ENCODE data around the gene HPN. TPM values are rescaled to one million over a fixed set of nuclear protein-coding genes. Genes with fewer than 3 reads are reported as not detected.
"Not testable (repeated sequence)": the region's sequence is repeated elsewhere in the genome, so short reads cannot be mapped to it uniquely, and the experiment has no call there.

The HPN gene
- total RNA-seq, 2 donors from 2014 or later, result 0.31 TPM; not detected in 1

DNA sequence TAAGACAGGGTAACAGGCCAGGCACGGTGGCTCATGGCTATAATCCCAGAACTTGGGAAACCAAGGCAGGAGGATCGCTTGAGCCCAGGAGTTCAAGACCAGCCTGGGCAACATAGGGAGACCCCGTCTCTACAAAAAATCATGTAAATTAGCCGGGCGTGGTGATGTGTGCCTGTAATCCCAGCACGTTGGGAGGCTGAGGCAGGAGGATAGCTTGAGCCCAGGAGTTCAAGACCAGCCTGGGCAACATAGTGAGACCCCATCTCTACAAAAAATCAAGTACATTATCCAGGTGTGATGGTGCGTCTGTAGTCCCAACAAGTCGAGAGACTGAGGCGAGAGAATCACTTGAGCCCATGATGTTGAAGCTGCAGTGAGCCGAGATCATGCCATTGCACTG lies 62.1 kb downstream of the HPN start:
- H3K4me3 Mint-ChIP-seq; DNase-seq (ENCODE audit: low spot score); H3K27ac Mint-ChIP-seq; H3K9me3 Mint-ChIP-seq; H3K36me3 Mint-ChIP-seq; H3K27me3 Mint-ChIP-seq; H3K4me1 Mint-ChIP-seq (ENCODE audit: low read depth in 2 of 2); ATAC-seq: not testable (repeated sequence)

DNA sequence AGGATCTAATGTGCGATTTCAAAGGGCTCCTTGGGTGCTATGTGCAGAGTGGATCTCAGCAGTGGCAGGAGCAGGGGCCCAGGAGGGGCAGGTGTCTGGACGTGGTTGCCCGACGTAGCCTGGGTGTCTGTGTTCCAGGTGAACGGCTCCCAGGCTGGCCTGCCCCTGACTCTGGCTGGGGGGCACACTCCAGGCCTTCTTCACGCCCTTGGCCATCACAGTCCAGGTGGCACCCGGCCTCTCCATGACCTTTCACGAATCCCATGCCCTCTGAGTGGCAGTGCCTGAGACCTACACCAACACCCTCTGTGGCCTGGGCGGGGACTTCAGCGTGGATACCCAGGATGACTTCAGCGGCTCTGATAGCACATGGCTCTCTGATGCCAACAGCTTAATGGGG lies 62.8 kb downstream of the HPN start:
- Mint-ChIP-seq H3K4me3 (no peak overlapping the region), H3K4me1 (ENCODE audit: low read depth in 2 of 2) (no peaks in the 10 kb centered on the region), H3K27me3 (no peaks in the 10 kb centered on the region), H3K36me3 (no peaks in the 10 kb centered on the region), H3K27ac (no peak overlapping the region), H3K9me3 (no peaks in the 10 kb centered on the region)
- no peak for DNase-seq (ENCODE audit: low spot score)
- peak in 1 of 2 donors; percentile 23 for ATAC-seq

DNA sequence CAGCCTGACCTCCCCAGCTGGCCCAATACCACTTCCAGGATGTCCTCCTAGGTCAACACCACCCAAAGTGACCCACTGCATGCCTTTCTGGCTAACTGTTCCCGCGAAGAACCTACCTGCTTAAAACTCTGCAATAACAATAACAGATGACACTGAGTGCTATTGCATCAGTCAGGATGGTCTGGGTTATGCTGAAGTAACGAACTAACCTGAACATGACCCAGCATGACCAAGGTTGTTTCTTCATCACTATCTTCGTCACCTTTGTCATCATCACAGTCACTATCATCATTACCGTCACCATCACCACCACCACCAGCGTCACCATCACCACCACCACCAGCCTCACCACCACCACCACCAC lies 63.5 kb downstream of the HPN start:
- no peak for ATAC-seq
- no peaks in the 10 kb centered on the region for H3K9me3 Mint-ChIP-seq
- no peaks in the 10 kb centered on the region for H3K36me3 Mint-ChIP-seq
- H3K4me1 Mint-ChIP-seq (ENCODE audit: low read depth in 2 of 2), result no peaks in the 10 kb centered on the region
- no peak overlapping the region for H3K4me3 Mint-ChIP-seq
- H3K27ac Mint-ChIP-seq, result no peak overlapping the region
- DNase-seq (ENCODE audit: low spot score), result no peak
- no peaks in the 10 kb centered on the region for H3K27me3 Mint-ChIP-seq

DNA sequence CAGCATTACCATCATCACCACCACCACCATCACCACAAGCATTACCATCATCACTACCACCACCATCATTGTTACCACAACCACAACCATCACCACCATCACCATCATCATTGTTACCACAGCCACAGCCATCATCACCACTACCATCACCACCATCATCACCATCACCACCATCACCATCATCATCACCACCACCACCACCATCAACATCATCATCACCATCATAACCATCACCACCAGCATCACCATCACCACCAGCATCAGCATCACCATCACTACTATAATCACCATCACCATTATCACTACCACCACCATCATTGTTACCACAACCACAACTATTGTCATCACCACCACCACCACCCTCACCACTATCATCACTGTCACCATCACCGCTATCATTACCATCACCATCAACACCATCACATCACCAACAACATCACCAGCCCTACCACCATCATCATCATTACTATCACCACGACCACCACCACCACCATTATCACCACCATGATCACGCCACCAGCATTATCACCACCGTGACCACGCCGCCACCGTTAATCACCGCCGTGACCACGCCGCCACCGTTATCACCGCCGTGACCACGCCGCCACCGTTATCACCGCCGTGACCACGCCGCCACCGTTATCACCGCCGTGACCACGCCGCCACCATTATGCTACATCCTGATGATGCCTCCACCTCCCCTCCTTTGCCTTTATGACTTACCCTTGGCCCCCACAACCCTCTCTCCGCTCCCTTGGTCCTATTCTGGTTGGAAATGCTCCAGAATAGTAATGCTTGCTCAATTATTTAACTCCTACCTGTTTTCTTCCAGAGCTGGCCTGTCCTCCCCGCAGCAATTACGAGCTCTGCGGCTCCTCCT lies 64.1 kb downstream of the HPN start:
- Mint-ChIP-seq H3K36me3 (no peaks in the 10 kb centered on the region), H3K4me1 (ENCODE audit: low read depth in 2 of 2) (no peaks in the 10 kb centered on the region), H3K27me3 (peaks cover 0 to under 1% of the 10 kb centered on the region in 2 donors), H3K9me3 (no peaks in the 10 kb centered on the region), H3K4me3 (no peak overlapping the region), H3K27ac (no peak overlapping the region)
- DNase-seq (ENCODE audit: low spot score) (no peak), ATAC-seq (no peak)

DNA sequence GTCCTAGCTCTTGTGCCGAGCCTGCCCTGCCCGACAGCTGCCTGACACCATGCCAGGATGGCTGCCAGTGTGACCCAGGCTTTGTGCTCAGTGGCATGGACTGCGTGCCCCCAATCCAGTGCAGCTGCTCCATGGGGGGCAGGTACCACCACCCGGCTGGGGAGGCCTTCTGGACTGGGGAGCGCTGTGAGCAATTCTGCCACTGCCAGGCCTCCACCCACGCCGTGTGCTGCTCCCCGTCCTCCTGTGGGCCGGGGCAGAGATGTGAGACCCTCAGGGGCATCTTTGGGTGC lies 64.7 kb downstream of the HPN start:
- DNase-seq (ENCODE audit: low spot score) (no peak), ATAC-seq (no peak)
- Mint-ChIP-seq H3K4me3 (no peak overlapping the region), H3K9me3 (no peaks in the 10 kb centered on the region), H3K36me3 (no peaks in the 10 kb centered on the region), H3K27me3 (peaks cover 0 to 3% of the 10 kb centered on the region in 2 donors), H3K4me1 (ENCODE audit: low read depth in 2 of 2) (no peaks in the 10 kb centered on the region), H3K27ac (no peak overlapping the region)

DNA sequence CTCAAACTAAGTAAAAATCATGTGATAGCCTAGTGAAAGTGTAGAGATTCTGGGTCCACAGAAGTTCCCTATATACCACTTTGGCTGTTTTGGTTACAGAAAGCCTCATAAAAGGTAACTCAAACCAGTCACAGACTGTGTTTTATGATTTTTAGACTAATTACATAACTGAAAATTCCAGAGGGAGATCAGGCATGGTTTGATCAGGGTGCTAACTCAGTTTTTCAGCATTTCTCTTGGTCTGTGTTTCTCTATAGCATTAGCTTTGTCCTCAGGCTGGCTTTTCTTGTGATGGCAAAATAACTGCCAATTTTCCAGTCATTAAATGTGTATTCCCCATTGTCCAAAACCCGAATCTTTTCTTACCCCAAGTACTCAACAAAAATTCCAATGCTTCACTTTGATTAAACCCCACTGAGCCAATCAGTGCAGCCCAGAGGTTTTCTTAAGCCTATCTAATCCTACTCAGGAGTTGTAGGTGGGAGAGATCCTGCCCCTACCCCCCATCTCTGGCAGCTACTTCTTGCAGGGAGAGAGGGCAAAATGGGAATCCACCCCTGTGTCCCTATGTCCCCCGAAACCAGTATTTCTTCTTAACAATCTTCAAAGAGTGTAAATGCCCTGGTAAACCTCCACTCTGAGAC lies 65.5 kb downstream of the HPN start:
- no peak overlapping the region for H3K4me3 Mint-ChIP-seq
- peaks cover 0 to 6% of the 10 kb centered on the region in 2 donors for H3K27me3 Mint-ChIP-seq
- no peaks in the 10 kb centered on the region for H3K36me3 Mint-ChIP-seq
- DNase-seq (ENCODE audit: low spot score) (no peak), ATAC-seq (no peak)
- no peaks in the 10 kb centered on the region for H3K9me3 Mint-ChIP-seq
- H3K27ac Mint-ChIP-seq, result no peak overlapping the region
- H3K4me1 Mint-ChIP-seq (ENCODE audit: low read depth in 2 of 2), result no peaks in the 10 kb centered on the region

DNA sequence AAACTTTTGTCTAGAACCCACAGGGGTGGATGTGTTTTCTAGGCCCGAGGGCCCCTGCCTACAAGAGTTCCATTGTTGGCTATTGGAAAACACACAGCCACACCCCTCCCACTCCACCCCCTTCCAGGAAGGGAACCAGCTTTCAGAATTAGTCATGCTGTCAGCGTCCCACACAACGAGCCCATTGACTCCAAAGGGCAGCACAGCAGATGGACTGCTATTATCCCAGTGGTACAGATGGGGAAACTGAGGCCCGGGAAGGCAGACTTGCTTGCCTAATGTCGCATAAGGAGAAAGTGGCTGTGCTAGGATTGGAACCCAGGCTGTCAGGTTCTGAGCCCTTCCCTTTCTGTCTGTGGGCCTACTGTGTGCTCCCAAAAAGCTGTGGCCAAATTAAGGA lies 66.0 kb downstream of the HPN start:
- Mint-ChIP-seq H3K27ac (no peak overlapping the region), H3K36me3 (no peaks in the 10 kb centered on the region), H3K4me1 (ENCODE audit: low read depth in 2 of 2) (no peaks in the 10 kb centered on the region), H3K9me3 (no peaks in the 10 kb centered on the region), H3K27me3 (peaks cover 0 to 6% of the 10 kb centered on the region in 2 donors), H3K4me3 (no peak overlapping the region)
- DNase-seq (ENCODE audit: low spot score) (no peak), ATAC-seq (no peak)

DNA sequence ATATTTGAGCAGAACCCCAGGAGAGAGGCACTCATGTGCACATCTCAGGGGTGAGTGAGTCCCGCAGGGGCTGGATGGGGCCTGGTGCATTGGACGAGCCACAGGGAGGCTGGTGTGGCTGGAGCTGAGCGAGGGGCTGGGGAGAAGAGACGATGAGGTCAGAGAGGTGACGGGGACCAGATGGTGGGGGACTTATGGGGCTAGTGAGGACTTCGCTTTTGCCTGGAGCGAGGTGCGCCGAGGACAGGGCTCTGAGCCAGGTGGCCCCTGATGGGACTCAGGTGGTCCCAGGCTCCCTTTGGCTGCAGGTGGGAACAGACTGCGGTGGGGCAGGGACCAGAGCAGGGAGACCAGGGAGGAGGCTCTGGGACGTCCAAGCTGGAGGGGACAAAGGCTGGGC lies 67.2 kb downstream of the HPN start:
- H3K4me1 Mint-ChIP-seq (ENCODE audit: low read depth in 2 of 2), result no peaks in the 10 kb centered on the region
- ATAC-seq, result no peak
- H3K36me3 Mint-ChIP-seq, result no peaks in the 10 kb centered on the region
- H3K4me3 Mint-ChIP-seq, result no peak overlapping the region
- no peaks in the 10 kb centered on the region for H3K9me3 Mint-ChIP-seq
- H3K27me3 Mint-ChIP-seq, result peaks cover 0 to 6% of the 10 kb centered on the region in 2 donors
- H3K27ac Mint-ChIP-seq, result no peak overlapping the region
- DNase-seq (ENCODE audit: low spot score), result no peak

DNA sequence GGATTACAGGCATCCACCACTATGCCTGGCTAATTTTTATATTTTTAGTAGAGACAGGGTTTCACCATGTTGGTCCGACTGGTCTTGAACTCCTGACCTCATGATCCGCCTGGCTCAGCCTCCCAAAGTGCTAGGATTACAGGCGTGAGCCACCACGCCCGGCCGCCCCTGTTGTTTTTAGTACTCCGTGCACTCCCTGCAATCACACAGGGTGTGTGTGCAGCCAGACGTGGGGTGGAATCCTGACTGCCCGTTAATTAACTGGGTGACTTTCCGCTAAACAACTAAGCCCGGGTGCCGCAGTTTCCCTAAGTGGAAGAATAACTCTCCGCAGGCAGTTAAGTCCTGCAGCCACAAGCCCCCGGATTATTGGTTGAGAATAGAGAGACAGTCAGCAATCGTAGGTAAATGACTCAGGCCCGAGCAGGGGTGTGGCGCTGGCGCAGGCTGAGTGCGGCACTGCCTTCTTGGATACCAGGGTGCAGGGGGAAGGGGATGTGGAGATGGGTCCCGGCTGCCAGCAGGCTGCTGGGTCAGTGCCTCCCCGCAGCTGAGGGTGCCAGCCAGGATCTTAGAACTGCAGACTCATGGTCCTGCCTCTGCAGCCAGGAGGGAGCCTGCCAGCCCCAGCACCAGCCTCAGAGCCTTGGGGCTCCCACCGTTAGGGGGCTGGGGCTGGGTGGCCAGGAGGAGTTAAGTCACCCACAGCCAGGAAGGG lies 68.0 kb downstream of the HPN start:
- Mint-ChIP-seq H3K4me3 (no peak overlapping the region), H3K9me3 (no peaks in the 10 kb centered on the region), H3K4me1 (ENCODE audit: low read depth in 2 of 2) (peaks cover 0 to 2% of the 10 kb centered on the region in 2 donors), H3K27me3 (peaks cover 0 to 6% of the 10 kb centered on the region in 2 donors), H3K36me3 (no peaks in the 10 kb centered on the region), H3K27ac (no peak overlapping the region)
- ATAC-seq, result no peak
- DNase-seq (ENCODE audit: low spot score), result no peak

DNA sequence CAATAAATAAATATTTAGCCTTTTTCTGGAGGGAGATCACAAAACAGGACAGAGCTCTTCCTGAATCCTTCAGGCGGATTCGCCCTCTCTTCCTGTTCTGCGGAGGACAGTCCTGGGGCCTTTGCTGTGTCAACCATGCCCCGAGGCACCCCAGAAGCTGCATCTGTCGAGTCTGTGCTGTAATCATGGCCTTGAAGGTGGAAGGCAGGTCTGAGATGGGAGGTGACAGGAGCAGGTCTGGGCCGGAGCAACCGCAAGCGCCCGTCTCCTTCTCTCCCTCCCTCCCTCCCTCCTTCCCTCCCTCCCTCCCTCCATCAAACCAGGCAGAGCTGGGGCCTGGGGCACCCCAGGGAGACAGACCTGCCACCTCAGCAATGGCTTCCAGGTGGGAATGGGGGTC lies 69.5 kb downstream of the HPN start:
- peaks cover 0 to 6% of the 10 kb centered on the region in 2 donors for H3K4me1 Mint-ChIP-seq (ENCODE audit: low read depth in 2 of 2)
- H3K4me3 Mint-ChIP-seq, result no peak overlapping the region
- peaks cover 0 to 6% of the 10 kb centered on the region in 2 donors for H3K27me3 Mint-ChIP-seq
- no peak for DNase-seq (ENCODE audit: low spot score)
- no peak for ATAC-seq
- no peaks in the 10 kb centered on the region for H3K36me3 Mint-ChIP-seq
- H3K9me3 Mint-ChIP-seq, result no peaks in the 10 kb centered on the region
- H3K27ac Mint-ChIP-seq, result no peak overlapping the region

DNA sequence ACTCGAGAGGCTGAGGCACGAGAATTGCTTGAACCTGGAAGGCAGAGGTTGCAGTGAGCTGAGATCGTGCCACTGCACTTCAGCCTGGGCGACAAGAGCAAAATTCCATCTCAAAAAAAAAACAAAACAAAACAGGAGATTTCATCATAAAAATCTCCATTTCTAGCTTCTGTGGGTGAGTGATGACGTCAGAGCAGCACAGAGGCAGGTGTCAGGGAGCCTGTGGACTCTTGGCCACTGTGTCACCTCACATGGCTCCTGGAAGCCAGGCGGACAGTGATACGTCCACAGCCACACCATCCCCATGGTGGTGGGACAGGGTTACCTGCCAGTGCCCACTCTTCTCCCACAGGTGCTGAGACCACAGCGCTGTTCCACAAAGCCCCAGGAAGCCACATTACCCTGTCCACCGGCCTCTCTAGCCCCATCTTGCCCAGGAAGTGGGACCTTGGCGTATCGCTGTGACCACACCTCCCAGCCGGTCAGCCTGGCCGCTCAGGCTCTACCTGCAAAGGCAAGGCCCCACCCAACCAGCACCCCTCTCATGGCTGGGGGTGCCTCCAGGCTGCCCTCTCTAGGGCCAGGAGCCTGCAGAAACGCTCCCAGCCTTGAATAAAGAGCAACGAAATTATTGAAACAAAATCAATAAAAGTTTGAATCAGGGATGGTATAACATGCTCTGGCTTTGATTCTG lies 71.6 kb downstream of the HPN start:
- H3K27ac Mint-ChIP-seq, result no peak overlapping the region
- H3K36me3 Mint-ChIP-seq, result no peaks in the 10 kb centered on the region
- DNase-seq (ENCODE audit: low spot score), result no peak
- H3K4me3 Mint-ChIP-seq, result no peak overlapping the region
- no peak for ATAC-seq
- H3K27me3 Mint-ChIP-seq, result peaks cover 0 to 6% of the 10 kb centered on the region in 2 donors
- no peaks in the 10 kb centered on the region for H3K9me3 Mint-ChIP-seq
- H3K4me1 Mint-ChIP-seq (ENCODE audit: low read depth in 2 of 2), result peaks cover 0 to 6% of the 10 kb centered on the region in 2 donors

DNA sequence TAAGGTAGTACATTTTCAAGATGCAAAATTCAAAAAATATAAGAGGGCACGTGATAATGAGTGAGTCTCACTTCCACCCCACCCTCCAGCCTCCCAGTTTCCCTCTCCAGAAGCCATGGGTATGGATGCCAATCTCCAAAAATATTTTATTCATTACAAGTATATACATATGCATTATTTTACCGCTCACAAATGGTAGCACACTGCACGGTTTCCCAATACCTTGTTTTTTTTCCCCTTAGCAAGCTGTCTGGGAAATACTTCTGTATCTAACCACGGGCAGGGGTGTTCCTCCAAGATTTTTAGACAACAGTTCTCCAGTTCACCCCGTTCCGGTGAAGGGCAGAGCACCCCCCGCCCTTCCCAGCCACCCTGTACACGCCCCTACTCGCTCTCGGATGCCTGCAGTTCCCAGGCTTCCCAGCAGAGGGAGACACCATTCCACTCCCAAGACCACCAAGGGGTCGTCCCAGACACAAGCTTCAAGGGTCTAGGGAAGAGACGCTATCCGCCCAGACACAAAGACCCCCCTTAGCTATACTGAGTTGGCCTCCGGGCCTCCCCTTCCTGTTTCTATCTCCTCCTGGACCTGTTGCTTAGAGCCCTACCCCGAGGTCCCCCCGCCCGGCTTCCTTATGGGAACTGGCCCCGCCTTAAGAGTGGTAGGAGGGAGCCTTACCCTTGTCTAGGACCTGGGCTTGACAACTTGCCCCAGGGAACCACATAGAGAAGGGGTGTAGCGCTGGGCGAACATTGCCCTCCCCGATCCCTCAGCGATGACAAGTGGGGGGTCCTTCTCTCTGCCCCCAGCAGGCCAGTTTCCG lies 73.0 kb downstream of the HPN start:
- ATAC-seq, result peak; percentile 50 to 77
- Mint-ChIP-seq H3K4me1 (ENCODE audit: low read depth in 2 of 2) (peaks cover 0 to 6% of the 10 kb centered on the region in 2 donors), H3K27me3 (peaks cover 0 to 6% of the 10 kb centered on the region in 2 donors), H3K27ac (no peak overlapping the region), H3K36me3 (no peaks in the 10 kb centered on the region), H3K9me3 (no peaks in the 10 kb centered on the region), H3K4me3 (no peak overlapping the region)
- DNase-seq (ENCODE audit: low spot score), result no peak

All from natural killer cell treated with Interleukin-12 subunit alpha and Interleukin-12 subunit beta and Interleukin-15 and Interleukin-18, amount 100 ng/mL, for 72 hours (primary cell).